Gastrocnemius medialis (tissue), 4 donors: ENCODE results near the gene DISC1. TPM values are rescaled to one million over a fixed set of nuclear protein-coding genes. Genes with fewer than 3 reads are reported as not detected.

Source experiments
- ATAC-seq, 2 donors: fragments of 150-250 bp; one replicate each; pipeline ENCODE4 v1.9.1; 2016
- DNase-seq, 2 donors: peaks; one replicate each; pipeline ENCODE4 v3.0.0-alpha.2; 2019
- H3K27ac ChIP-seq, 4 donors: fragments of 200-600 bp; sonication (generic); 1 replicate in 1 of 4; 2 replicates in 3 of 4; pipeline ENCODE4 v1.5.1; 2016 to 2018; ENCODE audit warnings: mild to moderate bottlenecking in 2 of 4, moderate library complexity in 1 of 4
- H3K27me3 ChIP-seq, 3 donors: fragments of 200-600 bp; sonication (generic) in 2 of 3; 1 replicate in 1 of 3; 2 replicates in 2 of 3; pipeline versions ENCODE4 v1.5.1 to v1.6.0; 2016 to 2019; ENCODE audit warnings: mild to moderate bottlenecking in 1 of 3, moderate library complexity in 1 of 3
- H3K36me3 ChIP-seq, 2 donors: fragments of 200-600 bp; sonication (generic) in 1 of 2; one replicate each; pipeline ENCODE4 v1.5.1; 2017 to 2018
- H3K4me1 ChIP-seq, 2 donors: fragments of 200-600 bp; sonication (generic) in 1 of 2; one replicate each; pipeline ENCODE4 v1.5.1; 2016 to 2017; ENCODE audit warnings: mild to moderate bottlenecking in 2 of 2
- H3K4me3 ChIP-seq, 4 donors: fragments of 200-600 bp; sonication (generic) in 3 of 4; 1 replicate in 1 of 4; 2 replicates in 3 of 4; pipeline ENCODE4 v1.5.1; 2016 to 2019; ENCODE audit warnings: mild to moderate bottlenecking in 2 of 4
- H3K9me3 ChIP-seq, 3 donors: fragments of 200-600 bp; sonication (generic) in 2 of 3; 1 replicate in 1 of 3; 2 replicates in 2 of 3; pipeline ENCODE4 v1.5.1; 2016 to 2019
- POLR2A ChIP-seq, 2 donors: fragments of 450-650 bp; IDR thresholded peaks; one replicate each; pipeline ENCODE4 v1.6.1; 2017; ENCODE audit warnings: antibody characterized with exemption in 2 of 2, mild to moderate bottlenecking in 2 of 2, moderate library complexity in 2 of 2
- in situ Hi-C, 4 donors: fragments of 200-750 bp; cut with MboI; loops; one replicate each; pipeline versions ENCODE4 v1.15.0 to v1.8.0; 2017; ENCODE audit warnings: low sequenced_read_pairs in 4 of 4
- intact Hi-C: fragments of 100-400 bp; cut with DNase I; formaldehyde crosslinking; loops from one replicate; pipeline ENCODE4 v1.15.1; 2023; ENCODE audit warnings: low total_unique reads
- total RNA-seq, 4 donors: library from RNA; depleted of rRNA; stranded (reverse); fragments of >200 nt; gene quantifications; one replicate each; pipeline versions ENCODE4 v1.1.0 to v1.2.3, GENCODE V29; 2016
- TF ChIP-seq, protein P1 (sequence below), 5 experiments: fragments of 450-650 bp in 3 of 5; fragments of 200-600 bp in 2 of 5; sonication (generic) in 2 of 5; IDR thresholded peaks in 4 of 5; conservative IDR thresholded peaks in 1 of 5; 1 replicate in 4 of 5; 2 replicates in 1 of 5; pipeline ENCODE4 v1.5.1; 2016 to 2019; ENCODE audit warnings: antibody characterized with exemption in 5 of 5, mild to moderate bottlenecking in 3 of 5, moderate library complexity in 3 of 5

Gene DISC1
- total RNA-seq, 4 donors from 2014 or later = 2.3 to 5.8 (median 2.6) TPM

DNA sequence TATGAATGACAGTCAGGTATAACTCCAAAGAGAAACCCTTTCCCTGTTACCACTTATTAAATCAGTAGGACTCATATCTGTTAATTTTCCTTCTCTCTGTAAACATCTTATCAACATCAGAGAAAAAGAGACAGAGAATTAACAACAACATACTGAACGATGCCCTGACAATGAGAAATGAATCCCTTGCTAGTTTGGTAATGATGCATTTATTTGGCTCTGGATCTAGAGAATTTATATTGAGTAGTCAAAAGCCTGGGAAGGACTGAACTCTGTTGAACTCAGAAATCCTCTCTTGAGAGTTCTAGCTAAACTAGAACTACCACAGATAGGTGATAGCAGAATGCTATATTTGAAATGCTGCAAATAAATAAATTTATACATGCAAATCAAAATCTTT is 325.6 kb downstream of the DISC1 start:
- H3K9me3 ChIP-seq = no peaks in the 10 kb centered on the region
- no peak overlapping the region for H3K27ac ChIP-seq
- intact Hi-C loops = no loop called here
- ATAC-seq (no peak), DNase-seq (no peak)
- H3K27me3 ChIP-seq = no peaks in the 10 kb centered on the region
- H3K36me3 ChIP-seq = no peaks in the 10 kb centered on the region
- H3K4me3 ChIP-seq = no peak overlapping the region
- no peaks in the 10 kb centered on the region for H3K4me1 ChIP-seq
- TF ChIP-seq POLR2A (IDR thresholded peaks at IDR 0.05) = no peak
- TF ChIP-seq, protein P1, sequence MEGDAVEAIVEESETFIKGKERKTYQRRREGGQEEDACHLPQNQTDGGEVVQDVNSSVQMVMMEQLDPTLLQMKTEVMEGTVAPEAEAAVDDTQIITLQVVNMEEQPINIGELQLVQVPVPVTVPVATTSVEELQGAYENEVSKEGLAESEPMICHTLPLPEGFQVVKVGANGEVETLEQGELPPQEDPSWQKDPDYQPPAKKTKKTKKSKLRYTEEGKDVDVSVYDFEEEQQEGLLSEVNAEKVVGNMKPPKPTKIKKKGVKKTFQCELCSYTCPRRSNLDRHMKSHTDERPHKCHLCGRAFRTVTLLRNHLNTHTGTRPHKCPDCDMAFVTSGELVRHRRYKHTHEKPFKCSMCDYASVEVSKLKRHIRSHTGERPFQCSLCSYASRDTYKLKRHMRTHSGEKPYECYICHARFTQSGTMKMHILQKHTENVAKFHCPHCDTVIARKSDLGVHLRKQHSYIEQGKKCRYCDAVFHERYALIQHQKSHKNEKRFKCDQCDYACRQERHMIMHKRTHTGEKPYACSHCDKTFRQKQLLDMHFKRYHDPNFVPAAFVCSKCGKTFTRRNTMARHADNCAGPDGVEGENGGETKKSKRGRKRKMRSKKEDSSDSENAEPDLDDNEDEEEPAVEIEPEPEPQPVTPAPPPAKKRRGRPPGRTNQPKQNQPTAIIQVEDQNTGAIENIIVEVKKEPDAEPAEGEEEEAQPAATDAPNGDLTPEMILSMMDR (IDR thresholded peaks at IDR 0.05 in 4 of 5, conservative IDR thresholded peaks at IDR 0.05 in 1 of 5) = no peak
- in situ Hi-C loops = no loop called here

DNA sequence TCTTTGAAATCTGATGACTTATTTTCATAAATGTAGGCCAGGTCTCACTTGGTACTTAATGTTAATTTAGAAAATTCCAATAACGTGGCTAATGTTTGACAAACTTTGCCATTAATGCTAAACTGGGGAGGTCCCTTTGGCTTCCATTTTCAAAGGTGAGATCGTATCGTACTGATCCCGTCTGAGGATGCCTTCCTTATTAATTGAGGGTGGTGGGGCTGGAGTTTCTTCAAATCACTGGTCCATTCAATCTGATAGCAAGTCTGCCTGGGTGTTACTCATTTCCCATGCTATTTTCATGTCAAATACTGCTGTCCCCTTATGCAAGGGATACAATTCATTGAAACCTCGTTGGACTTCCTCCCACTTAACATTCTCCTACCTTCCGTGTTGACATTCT is 327.1 kb downstream of the DISC1 start:
- TF ChIP-seq, protein P1 (IDR thresholded peaks at IDR 0.05 in 4 of 5, conservative IDR thresholded peaks at IDR 0.05 in 1 of 5) = no peak
- no peak for TF ChIP-seq POLR2A (IDR thresholded peaks at IDR 0.05)
- in situ Hi-C loops = no loop called here
- DNase-seq (no peak), ATAC-seq (no peak)
- Histone ChIP-seq H3K36me3 (no peaks in the 10 kb centered on the region), H3K9me3 (no peaks in the 10 kb centered on the region), H3K27me3 (no peaks in the 10 kb centered on the region), H3K4me1 (no peaks in the 10 kb centered on the region), H3K27ac (no peak overlapping the region), H3K4me3 (no peak overlapping the region)
- intact Hi-C loops = no loop called here

DNA sequence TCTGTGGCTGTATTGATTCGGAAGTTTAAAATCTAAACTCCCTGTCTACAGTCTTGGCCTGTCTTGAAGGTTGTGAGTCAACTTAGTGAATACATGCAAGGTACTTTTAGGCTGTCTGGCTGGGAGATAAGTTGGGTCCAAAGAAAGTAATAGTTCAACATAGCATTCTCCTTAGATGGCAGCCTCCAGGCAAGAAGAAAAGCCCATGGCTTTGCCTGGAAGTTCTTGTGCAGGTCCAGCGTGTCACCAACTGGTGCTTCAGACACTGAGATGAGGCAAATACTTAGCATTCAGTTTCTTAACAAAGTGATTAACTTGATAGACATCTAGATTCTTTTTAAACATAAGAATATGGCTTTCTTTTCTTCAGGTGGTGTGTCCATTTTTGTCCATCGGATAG is 328.2 kb downstream of the DISC1 start:
- H3K9me3 ChIP-seq = no peaks in the 10 kb centered on the region
- no peak overlapping the region for H3K4me3 ChIP-seq
- H3K27me3 ChIP-seq = no peaks in the 10 kb centered on the region
- no peak for TF ChIP-seq POLR2A (IDR thresholded peaks at IDR 0.05)
- TF ChIP-seq, protein P1 (IDR thresholded peaks at IDR 0.05 in 4 of 5, conservative IDR thresholded peaks at IDR 0.05 in 1 of 5) = no peak
- in situ Hi-C loops (no loop called here), intact Hi-C loops (no loop called here)
- H3K36me3 ChIP-seq = no peaks in the 10 kb centered on the region
- ATAC-seq (no peak), DNase-seq (no peak)
- no peaks in the 10 kb centered on the region for H3K4me1 ChIP-seq
- H3K27ac ChIP-seq = no peak overlapping the region

DNA sequence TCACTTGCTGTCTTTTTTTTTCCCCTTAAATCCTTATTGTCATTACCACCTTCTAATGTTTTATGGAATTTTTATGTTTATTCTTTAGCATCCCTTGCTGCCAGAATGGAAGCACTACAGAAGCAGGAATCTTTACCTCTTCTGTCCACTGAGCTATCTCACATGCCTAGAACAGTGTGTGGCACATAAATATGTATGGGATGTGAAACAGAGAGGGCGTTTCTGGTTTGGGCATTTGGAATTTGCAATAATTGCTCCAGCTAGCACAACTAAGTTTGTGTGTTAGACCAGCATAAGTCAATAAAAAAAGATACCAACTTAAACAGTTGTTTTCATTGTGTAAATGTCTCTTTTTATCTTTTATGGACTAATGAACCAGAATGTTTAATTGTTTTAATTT is 330.8 kb downstream of the DISC1 start:
- in situ Hi-C loops = no loop called here
- Histone ChIP-seq H3K27me3 (no peaks in the 10 kb centered on the region), H3K4me1 (no peaks in the 10 kb centered on the region), H3K27ac (no peak overlapping the region), H3K4me3 (no peak overlapping the region), H3K9me3 (no peaks in the 10 kb centered on the region), H3K36me3 (no peaks in the 10 kb centered on the region)
- intact Hi-C loops = no loop called here
- DNase-seq = no peak
- TF ChIP-seq POLR2A (IDR thresholded peaks at IDR 0.05) = no peak
- TF ChIP-seq, protein P1 (IDR thresholded peaks at IDR 0.05 in 4 of 5, conservative IDR thresholded peaks at IDR 0.05 in 1 of 5) = no peak
- no peak for ATAC-seq

DNA sequence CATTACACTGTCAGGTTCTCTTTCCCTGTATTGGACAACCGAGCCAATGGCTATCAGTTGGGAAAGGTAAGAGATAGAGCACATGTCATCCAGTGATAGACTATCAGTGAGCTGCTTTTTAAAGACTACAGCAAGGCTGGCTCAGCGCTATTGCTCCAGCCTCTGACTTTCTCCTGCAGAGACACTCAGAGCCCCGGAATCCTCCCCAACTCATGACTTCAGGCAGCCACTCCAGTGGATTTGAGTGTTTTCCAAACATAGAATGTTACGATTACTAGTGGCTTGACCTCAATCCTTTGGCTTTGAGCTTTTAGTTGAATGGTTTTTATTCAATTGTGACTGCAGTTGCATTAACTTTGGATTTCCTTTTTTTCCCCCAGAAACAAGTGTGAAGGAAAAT is 331.9 kb downstream of the DISC1 start:
- TF ChIP-seq, protein P1 (IDR thresholded peaks at IDR 0.05 in 4 of 5, conservative IDR thresholded peaks at IDR 0.05 in 1 of 5) = no peak
- no peak for TF ChIP-seq POLR2A (IDR thresholded peaks at IDR 0.05)
- in situ Hi-C loops = no loop called here
- H3K27ac ChIP-seq = no peak overlapping the region
- no peak overlapping the region for H3K4me3 ChIP-seq
- no peaks in the 10 kb centered on the region for H3K27me3 ChIP-seq
- H3K4me1 ChIP-seq = no peaks in the 10 kb centered on the region
- intact Hi-C loops = no loop called here
- ATAC-seq = no peak
- DNase-seq = no peak
- no peaks in the 10 kb centered on the region for H3K36me3 ChIP-seq
- no peaks in the 10 kb centered on the region for H3K9me3 ChIP-seq
